HEK293T (cell line): ENCODE data around the gene SLC49A3.

Source experiments
- ARNT ChIP-seq: fragments of 450-650 bp; IDR thresholded peaks from 2 replicates; pipeline ENCODE4 v1.6.1; 2017; ENCODE audit warnings: mild to moderate bottlenecking
- TARDBP ChIP-seq: fragments of 450-650 bp; IDR thresholded peaks from 2 replicates; pipeline ENCODE4 v1.6.1; 2016

GRCh38 chr4:665381-665750, 23.6 kb downstream of the SLC49A3 start:
- no peak for TF ChIP-seq TARDBP
- no peak for TF ChIP-seq ARNT
